Aorta (tissue), 5 donors: ENCODE measurements around the gene TOM1L2. TPM values are rescaled to one million over a fixed set of nuclear protein-coding genes. Genes with fewer than 3 reads are reported as not detected.

Experiments used
- ATAC-seq: fragments of 200-7000 bp; cut with Tn5 transposase; one replicate; pipeline ENCODE4 v1.9.1; 2022; ENCODE audit warnings: moderate library complexity; ENCODE audit not compliant: low FRiP score
- DNase-seq, 2 donors: peaks; one replicate each; pipeline ENCODE4 v3.0.0-alpha.2; 2020
- H3K27ac ChIP-seq, 2 donors: one replicate each; pipeline ENCODE4 v1.5.1; 2013; ENCODE audit warnings: low read length in 2 of 2, mild to moderate bottlenecking in 2 of 2, moderate library complexity in 2 of 2, control low read depth in 1 of 2, inconsistent platforms in 1 of 2, low read depth in 1 of 2
- H3K27me3 ChIP-seq, 2 donors: one replicate each; pipeline ENCODE4 v1.6.1; 2013; ENCODE audit warnings: control low read depth in 1 of 2, low read length in 1 of 2, mild to moderate bottlenecking in 1 of 2, moderate library complexity in 1 of 2; ENCODE audit not compliant: insufficient read depth in 2 of 2, control insufficient read depth in 1 of 2
- H3K36me3 ChIP-seq, 2 donors: one replicate each; pipeline ENCODE4 v1.6.1; 2013; ENCODE audit warnings: control low read depth in 1 of 2, low read length in 1 of 2, mild to moderate bottlenecking in 1 of 2; ENCODE audit not compliant: insufficient read depth in 2 of 2, control insufficient read depth in 1 of 2
- H3K4me1 ChIP-seq, 2 donors: one replicate each; pipeline ENCODE4 v1.6.1; 2013; ENCODE audit warnings: low read length in 2 of 2, control low read depth in 1 of 2, mild to moderate bottlenecking in 1 of 2, moderate library complexity in 1 of 2; ENCODE audit not compliant: insufficient read depth in 2 of 2, control insufficient read depth in 1 of 2
- H3K4me3 ChIP-seq, 2 donors: one replicate each; pipeline ENCODE4 v1.5.1; 2013; ENCODE audit warnings: low read length in 2 of 2, control low read depth in 1 of 2, mild to moderate bottlenecking in 1 of 2
- H3K9me3 ChIP-seq: one replicate; pipeline ENCODE4 v1.6.1; 2013; ENCODE audit warnings: mild to moderate bottlenecking, low read length; ENCODE audit not compliant: control insufficient read depth
- WGBS, 2 donors: extraction: QIAGEN DNeasy Blood & Tissue Kit; methylation state at CpG; one replicate each; pipeline ENCODE4 v1.1.7; 2013; 5-methylcytosine and 5-hydroxymethylcytosine counted together
- intact Hi-C, 2 donors: fragments of 100-400 bp; cut with DNase I; formaldehyde crosslinking; loops; one replicate each; pipeline versions ENCODE4 v1.14.2 to v1.15.0; 2022
- polyA plus RNA-seq, 2 donors: library from polyadenylated mRNA; stranded (reverse); fragments of 200-250 nt; gene quantifications; one replicate each; pipeline ENCODE4 v1.2.3, GENCODE V29; 2013
- total RNA-seq, 2 donors: library from RNA; stranded (reverse); fragmentation: NEBNext Ultra II Directional; extraction: Animal tissue kit (Norgen Biotek cat#: 25700); gene quantifications; one replicate each; pipeline ENCODE4 v1.2.1, GENCODE V29; 2021
- donor health status: healthy with polysubstance abuse.
- donor health status: Bipolar disorder and iron deficiency.
- donor health status: DM: no; HTN: no; CAD: no.
- donor health status: DM: no; HTN: no; CAD: no.
- donor health status: DM: yes; HTN: yes; CAD: no.

The TOM1L2 gene
- total and polyA plus RNA-seq, 4 donors, result 11.9 to 74.9 (median 54.8) TPM

GRCh38 chr17:17844500-17844899 is 127.7 kb downstream of the TOM1L2 start:
- no peaks in the 10 kb centered on the region for H3K4me1 ChIP-seq
- H3K27ac ChIP-seq, result no peak overlapping the region
- 89 to 91% methylated on average over 6 of the region's 6 CpGs for whole genome bisulfite sequencing, 2 donors
- intact Hi-C loops, result no loop called here
- H3K4me3 ChIP-seq, result no peak overlapping the region
- no peaks in the 10 kb centered on the region for H3K9me3 ChIP-seq
- no peaks in the 10 kb centered on the region for H3K27me3 ChIP-seq
- DNase-seq (no peak), ATAC-seq (no peak)
- no peaks in the 10 kb centered on the region for H3K36me3 ChIP-seq

GRCh38 chr17:17844079-17844478 is 128.1 kb downstream of the TOM1L2 start:
- H3K36me3 ChIP-seq, result no peaks in the 10 kb centered on the region
- WGBS, 2 donors, result 82 to 85% methylated on average over 7 of the region's 7 CpGs
- H3K9me3 ChIP-seq, result no peaks in the 10 kb centered on the region
- H3K4me3 ChIP-seq, result no peak overlapping the region
- peak in 1 of 2 donors; percentile 34 for DNase-seq
- no peaks in the 10 kb centered on the region for H3K4me1 ChIP-seq
- H3K27me3 ChIP-seq, result no peaks in the 10 kb centered on the region
- intact Hi-C loops, result no loop called here
- no peak overlapping the region for H3K27ac ChIP-seq
- no peak for ATAC-seq

- DNase-seq, result peak in 1 of 2 donors; percentile 41
- Histone ChIP-seq H3K27ac (no peak overlapping the region), H3K4me3 (no peak overlapping the region), H3K36me3 (no peaks in the 10 kb centered on the region), H3K27me3 (no peaks in the 10 kb centered on the region), H3K4me1 (no peaks in the 10 kb centered on the region), H3K9me3 (no peaks in the 10 kb centered on the region)
- no peak for ATAC-seq
- intact Hi-C loops, result no loop called here
- WGBS, 2 donors, result 77 to 82% methylated on average over 4 of the region's 4 CpGs
Measured at GRCh38 chr17:17843096-17843495, 129.1 kb downstream of the TOM1L2 start.

GRCh38 chr17:17842111-17842876 is 129.9 kb downstream of the TOM1L2 start:
- H3K4me1 ChIP-seq, result no peaks in the 10 kb centered on the region
- ATAC-seq (no peak), DNase-seq (peak in 1 of 2 donors; percentile 46)
- H3K27me3 ChIP-seq, result no peaks in the 10 kb centered on the region
- H3K9me3 ChIP-seq, result no peaks in the 10 kb centered on the region
- H3K36me3 ChIP-seq, result no peaks in the 10 kb centered on the region
- intact Hi-C loops, result no loop called here
- no peak overlapping the region for H3K4me3 ChIP-seq
- no peak overlapping the region for H3K27ac ChIP-seq
- WGBS, 2 donors, result 32 to 33% methylated on average over 9 of the region's 9 CpGs

GRCh38 chr17:17841601-17842025 is 130.6 kb downstream of the TOM1L2 start:
- Histone ChIP-seq H3K4me1 (no peaks in the 10 kb centered on the region), H3K9me3 (no peaks in the 10 kb centered on the region), H3K36me3 (no peaks in the 10 kb centered on the region), H3K27me3 (no peaks in the 10 kb centered on the region), H3K27ac (peak overlapping the region in 1 of 2 donors; percentile 88), H3K4me3 (no peak overlapping the region)
- DNase-seq (peak in 1 of 2 donors; percentile 49), ATAC-seq (no peak)
- intact Hi-C loops, result loop anchor here in 1 of 2 donors (2.0 kb wide), 1 partner anchor 35 kb away; no protein-coding TSS in a partner anchor
- 71 to 80% methylated on average over 1 of the region's 1 CpG for WGBS, 2 donors

- Histone ChIP-seq H3K27ac (peak overlapping the region; percentile 88 to 93), H3K9me3 (no peaks in the 10 kb centered on the region), H3K4me1 (no peaks in the 10 kb centered on the region), H3K36me3 (no peaks in the 10 kb centered on the region), H3K4me3 (no peak overlapping the region), H3K27me3 (no peaks in the 10 kb centered on the region)
- intact Hi-C loops, result loop anchor here in 1 of 2 donors (2.0 kb wide), 1 partner anchor 36 kb away; no protein-coding TSS in a partner anchor
- WGBS, 2 donors, result 57 to 61% methylated on average over 7 of the region's 7 CpGs
- peak in 1 of 2 donors; percentile 66 for DNase-seq
- ATAC-seq, result no peak
Measured at GRCh38 chr17:17840751-17841591, 131.2 kb downstream of the TOM1L2 start.

- peak; percentile 84 for ATAC-seq
- Histone ChIP-seq H3K27me3 (no peaks in the 10 kb centered on the region), H3K9me3 (no peaks in the 10 kb centered on the region), H3K36me3 (no peaks in the 10 kb centered on the region), H3K27ac (peak overlapping the region; percentile 88 to 93), H3K4me1 (no peaks in the 10 kb centered on the region), H3K4me3 (peak overlapping the region in 1 of 2 donors; percentile 4)
- 2 to 3% methylated on average over 54 to 71 of the region's 71 CpGs for WGBS, 2 donors
- intact Hi-C loops, result loop anchor here in 1 of 2 donors (2.0 kb wide), 1 partner anchor 37 kb away; no protein-coding TSS in a partner anchor
- peak; percentile 93 to 95 for DNase-seq
Measured at GRCh38 chr17:17839791-17840707, 132.2 kb downstream of the TOM1L2 start.
